HG02588 (cell line): ENCODE measurements around the gene BEX2.
A peak's percentile ranks its signal among the peaks of the same experiment; 100 is the strongest.
"Not testable (repeated sequence)": the region's sequence is repeated elsewhere in the genome, so short reads cannot be mapped to it uniquely, and the experiment has no call there.

Experiments used
- ATAC-seq: cut with Tn5 transposase; IDR thresholded peaks from one replicate; pipeline ENCODE4 v1.9.1; 2021; ENCODE audit warnings: mild to moderate bottlenecking, moderate library complexity; ENCODE audit not compliant: unreplicated experiment

The BEX2 gene

GRCh38 chrX:103310555-103311398 lies at the start of gene BEX2:
TSS of gene BEX2 (minus strand) at chrX:103310990. CDS start at chrX:103309976, 1,014 bp downstream.
- peak; percentile 98 for ATAC-seq

DNA sequence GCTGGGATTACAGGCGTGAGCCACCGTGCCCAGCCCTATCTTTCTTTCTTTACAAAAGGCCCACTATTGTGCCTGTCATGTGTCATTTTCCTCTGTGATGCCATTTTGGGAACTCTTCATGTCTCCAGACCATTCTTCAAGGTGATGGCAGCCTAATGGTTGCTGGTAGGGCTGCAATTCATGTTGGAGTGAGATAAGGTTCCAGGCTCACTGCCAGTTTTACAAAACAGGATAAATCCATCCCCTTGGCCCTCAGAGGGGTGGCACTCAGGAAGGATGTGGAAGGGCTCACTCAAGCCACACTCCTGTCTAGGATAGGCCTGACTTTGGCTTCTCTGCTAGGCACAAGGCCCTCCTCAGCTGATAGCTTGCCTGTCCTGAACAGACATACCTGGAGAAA lies 49.3 kb upstream of the BEX2 start:
- ATAC-seq, result no peak

DNA sequence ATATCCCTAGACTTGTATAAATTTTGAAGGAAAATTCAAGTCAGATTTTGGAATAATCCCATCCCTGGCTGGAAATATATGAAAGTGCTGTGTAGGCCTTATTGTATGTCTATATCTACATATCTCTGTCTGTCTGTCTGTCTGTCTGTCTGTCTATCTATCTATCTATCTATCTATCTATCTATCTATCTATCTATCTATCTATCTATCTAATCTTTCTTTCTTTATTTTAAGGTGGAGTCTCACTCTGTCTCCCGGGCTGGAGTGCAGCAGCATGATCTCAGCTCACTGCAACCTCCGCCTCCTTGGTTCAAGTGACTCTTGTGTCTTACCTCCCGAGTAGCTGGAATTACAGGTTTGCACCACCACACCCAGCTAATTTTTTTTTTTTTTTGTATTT lies 48.8 kb upstream of the BEX2 start:
- ATAC-seq, result not testable (repeated sequence)

GRCh38 chrX:103357871-103358270 lies 47.1 kb upstream of the BEX2 start:
- no peak for ATAC-seq

DNA sequence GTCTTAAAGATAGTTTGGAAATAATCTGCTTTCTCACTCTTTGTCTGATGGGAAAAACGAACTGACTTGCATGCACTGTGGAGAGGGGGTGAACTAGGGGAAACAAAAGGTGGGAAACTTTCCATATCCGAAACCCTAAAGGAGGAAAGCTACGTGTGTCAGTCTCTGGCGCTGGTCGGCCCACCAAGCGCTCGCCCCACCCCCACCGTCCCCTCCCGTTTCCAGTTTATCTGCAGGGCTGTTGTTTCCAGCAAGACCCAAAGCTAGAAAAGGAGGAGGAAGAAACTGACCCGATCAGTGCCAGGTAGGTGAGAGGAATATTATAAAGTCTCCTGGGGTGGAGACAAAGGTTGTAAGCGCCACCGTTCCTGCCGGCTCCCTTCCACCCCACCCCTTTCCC lies 46.1 kb upstream of the BEX2 start:
- no peak for ATAC-seq

GRCh38 chrX:103356130-103356798 lies 45.5 kb upstream of the BEX2 start, which contains the start of gene TCEAL9:
TSS of gene TCEAL9 (plus strand) at chrX:103356506. CDS start at chrX:103357685, 1,179 bp downstream.
- ATAC-seq, result no peak

- no peak for ATAC-seq
These were observed 37.0 kb upstream of the BEX2 start for GRCh38 chrX:103347682-103348397.

- no peak for ATAC-seq
These were observed 33.8 kb upstream of the BEX2 start for GRCh38 chrX:103344606-103345005.

- ATAC-seq, result no peak
These were observed 32.3 kb upstream of the BEX2 start for GRCh38 chrX:103343105-103343504.

GRCh38 chrX:103338663-103339062 lies 27.9 kb upstream of the BEX2 start:
- no peak for ATAC-seq

DNA sequence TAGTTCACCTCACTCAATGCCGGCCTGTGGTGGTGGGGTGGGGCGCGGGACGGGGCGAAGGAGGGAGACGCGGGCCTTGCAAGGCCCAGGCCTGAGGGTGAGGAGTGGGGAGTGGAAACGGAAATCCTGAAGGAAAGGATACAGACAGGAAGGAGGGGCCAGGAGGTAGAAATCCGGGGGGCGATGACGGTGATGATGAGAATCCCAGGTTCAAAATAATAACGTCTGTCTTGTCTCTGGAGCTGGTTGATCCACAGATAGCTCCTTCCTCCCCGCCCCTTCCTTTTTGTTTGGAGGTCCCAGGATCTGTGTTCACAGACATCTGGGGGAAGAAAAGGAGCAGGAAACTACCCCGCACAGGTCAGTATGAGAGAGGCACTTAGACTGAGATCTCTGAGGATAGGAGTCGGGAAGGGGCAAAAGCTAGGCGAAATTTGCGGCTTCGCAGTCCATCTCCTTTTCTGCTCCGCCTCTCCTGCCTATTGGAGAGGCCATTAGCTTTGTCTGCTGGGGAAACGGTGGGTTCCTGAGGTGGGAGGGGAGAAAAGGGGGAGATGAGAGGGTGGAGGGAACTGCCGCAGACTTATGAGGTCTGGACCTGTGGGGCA lies 20.0 kb upstream of the BEX2 start:
- no peak for ATAC-seq

DNA sequence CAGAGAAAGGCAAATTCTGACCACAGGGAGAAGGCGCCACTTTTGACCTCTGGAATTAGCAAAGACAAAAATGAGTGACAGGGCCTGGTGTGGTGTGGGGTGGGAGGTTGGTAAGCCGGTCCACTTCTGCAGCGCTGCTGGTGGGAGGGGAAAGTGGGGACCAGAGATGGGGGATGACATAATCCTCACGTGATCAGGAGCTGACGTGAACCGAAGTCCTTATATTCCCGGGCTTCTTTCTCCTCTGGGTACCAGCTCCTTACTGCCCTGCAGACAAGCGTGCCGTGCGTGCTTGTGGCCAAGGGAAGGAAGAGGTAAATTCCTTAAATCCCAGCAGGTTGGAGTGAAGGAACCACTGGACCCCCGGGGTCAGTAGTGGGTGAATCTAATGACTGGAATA lies 19.2 kb upstream of the BEX2 start, which contains the start of gene TCEAL7:
Gene TCEAL7 (plus strand): TSS at position 249 of the 400 bp plus-strand sequence. CDS start 1,165 bp downstream, outside the sequence.
- no peak for ATAC-seq

- no peak for ATAC-seq
These were observed 600 bp upstream of the BEX2 start for GRCh38 chrX:103311399-103311780.

DNA sequence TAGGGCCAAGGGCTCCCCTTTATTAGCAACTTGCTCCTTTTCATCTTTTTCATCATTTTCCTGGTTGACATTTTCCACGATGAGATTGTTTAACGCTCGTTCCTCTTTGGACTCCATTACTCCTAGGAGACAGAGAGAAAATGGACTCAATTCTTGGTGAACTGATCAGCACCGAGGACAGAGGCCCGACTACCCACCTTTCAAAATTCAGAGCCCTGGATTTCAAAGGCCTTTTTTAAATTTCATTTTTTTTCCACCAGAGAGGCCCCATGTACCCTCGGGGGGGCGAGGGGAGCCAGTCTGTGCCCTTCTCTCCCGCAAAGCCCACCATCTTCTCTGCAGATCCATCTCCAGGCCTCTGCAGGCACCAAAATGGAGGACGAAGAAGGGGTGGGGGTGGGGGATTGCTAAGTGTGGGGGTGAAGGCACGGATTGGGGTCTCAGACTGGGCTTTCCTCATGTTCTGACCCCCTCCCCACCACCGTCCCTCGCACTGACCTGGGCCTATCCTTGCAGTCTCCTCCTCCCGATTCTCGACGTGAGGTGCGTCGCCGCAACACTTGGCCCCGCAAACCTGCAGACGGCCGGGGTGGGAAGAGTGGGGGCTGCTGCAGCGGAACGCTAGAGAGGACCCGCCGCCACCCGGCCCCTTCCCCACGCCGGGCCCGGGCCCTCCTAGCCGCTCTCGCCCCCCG lies 783 bp downstream of the BEX2 start:
- no peak for ATAC-seq

DNA sequence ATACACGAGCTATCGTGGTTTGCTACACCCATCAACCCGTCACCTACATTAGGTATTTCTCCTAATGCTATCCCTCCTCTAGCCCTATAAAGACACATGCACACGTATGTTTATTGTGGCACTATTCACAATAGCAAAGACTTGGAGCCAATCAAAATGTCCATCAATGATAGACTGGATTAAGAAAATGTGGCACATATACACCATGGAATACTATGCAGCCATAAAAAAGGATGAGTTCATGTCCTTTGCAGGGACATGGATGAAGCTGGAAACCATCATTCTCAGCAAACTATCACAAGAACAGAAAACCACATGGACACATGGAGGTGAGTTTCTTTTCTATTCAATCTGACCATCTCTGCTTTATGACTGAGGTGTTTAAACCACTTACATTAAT lies 5.1 kb downstream of the BEX2 start:
- not testable (repeated sequence) for ATAC-seq

DNA sequence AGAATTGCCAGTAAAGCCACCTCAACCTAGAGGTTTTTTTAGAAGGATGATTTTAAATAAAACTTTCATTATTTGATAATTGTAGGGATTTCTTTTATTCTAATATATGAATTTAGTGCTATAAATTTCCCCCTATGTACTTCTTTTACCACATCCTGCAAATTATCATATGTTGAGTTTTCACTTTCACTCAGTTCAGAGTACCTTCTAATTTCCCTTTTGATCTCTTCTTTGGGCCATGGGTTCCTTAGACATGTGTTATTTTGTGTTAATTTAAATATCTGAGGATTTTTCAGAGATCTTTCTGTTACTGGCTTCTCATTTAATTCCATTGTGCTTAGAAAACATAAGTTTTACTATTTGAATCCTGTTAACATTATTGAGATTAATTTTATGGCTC lies 6.1 kb downstream of the BEX2 start:
- no peak for ATAC-seq

GRCh38 chrX:103293118-103293517 lies 17.7 kb downstream of the BEX2 start:
- ATAC-seq, result no peak

GRCh38 chrX:103279624-103280023 lies 31.2 kb downstream of the BEX2 start:
- ATAC-seq, result no peak

- ATAC-seq, result no peak
These were observed 34.2 kb downstream of the BEX2 start, which contains the start of gene TCEAL5 for GRCh38 chrX:103276581-103277002. TSS of gene TCEAL5 (minus strand) at chrX:103276750. CDS start at chrX:103274563, 2,187 bp downstream.

- ATAC-seq, result no peak
These were observed 34.7 kb downstream of the BEX2 start for GRCh38 chrX:103275947-103276567.
